Aorta (tissue), 5 donors: Measurements from ENCODE around the gene OR1N1. TPM values are rescaled to one million over a fixed set of nuclear protein-coding genes. Genes with fewer than 3 reads are reported as not detected.

ENCODE experiments used
- ATAC-seq: fragments of 200-7000 bp; cut with Tn5 transposase; one replicate; pipeline ENCODE4 v1.9.1; 2022; ENCODE audit warnings: moderate library complexity; ENCODE audit not compliant: low FRiP score
- DNase-seq, 2 donors: peaks; one replicate each; pipeline ENCODE4 v3.0.0-alpha.2; 2020
- H3K27ac ChIP-seq, 2 donors: one replicate each; pipeline ENCODE4 v1.5.1; 2013; ENCODE audit warnings: low read length in 2 of 2, mild to moderate bottlenecking in 2 of 2, moderate library complexity in 2 of 2, control low read depth in 1 of 2, inconsistent platforms in 1 of 2, low read depth in 1 of 2
- H3K27me3 ChIP-seq, 2 donors: one replicate each; pipeline ENCODE4 v1.6.1; 2013; ENCODE audit warnings: control low read depth in 1 of 2, low read length in 1 of 2, mild to moderate bottlenecking in 1 of 2, moderate library complexity in 1 of 2; ENCODE audit not compliant: insufficient read depth in 2 of 2, control insufficient read depth in 1 of 2
- H3K36me3 ChIP-seq, 2 donors: one replicate each; pipeline ENCODE4 v1.6.1; 2013; ENCODE audit warnings: control low read depth in 1 of 2, low read length in 1 of 2, mild to moderate bottlenecking in 1 of 2; ENCODE audit not compliant: insufficient read depth in 2 of 2, control insufficient read depth in 1 of 2
- H3K4me1 ChIP-seq, 2 donors: one replicate each; pipeline ENCODE4 v1.6.1; 2013; ENCODE audit warnings: low read length in 2 of 2, control low read depth in 1 of 2, mild to moderate bottlenecking in 1 of 2, moderate library complexity in 1 of 2; ENCODE audit not compliant: insufficient read depth in 2 of 2, control insufficient read depth in 1 of 2
- H3K4me3 ChIP-seq, 2 donors: one replicate each; pipeline ENCODE4 v1.5.1; 2013; ENCODE audit warnings: low read length in 2 of 2, control low read depth in 1 of 2, mild to moderate bottlenecking in 1 of 2
- H3K9me3 ChIP-seq: one replicate; pipeline ENCODE4 v1.6.1; 2013; ENCODE audit warnings: mild to moderate bottlenecking, low read length; ENCODE audit not compliant: control insufficient read depth
- WGBS, 2 donors: extraction: QIAGEN DNeasy Blood & Tissue Kit; methylation state at CpG; one replicate each; pipeline ENCODE4 v1.1.7; 2013; 5-methylcytosine and 5-hydroxymethylcytosine counted together
- intact Hi-C, 2 donors: fragments of 100-400 bp; cut with DNase I; formaldehyde crosslinking; loops; one replicate each; pipeline versions ENCODE4 v1.14.2 to v1.15.0; 2022
- long read RNA-seq, 2 donors: library from polyadenylated mRNA; unstranded; transcript quantifications; one replicate each; pipeline ENCODE4 v2.0.0, GENCODE V29; 2020 to 2021
- polyA plus RNA-seq, 2 donors: library from polyadenylated mRNA; stranded (reverse); fragments of 200-250 nt; gene quantifications; one replicate each; pipeline ENCODE4 v1.2.3, GENCODE V29; 2013
- total RNA-seq, 2 donors: library from RNA; stranded (reverse); fragmentation: NEBNext Ultra II Directional; extraction: Animal tissue kit (Norgen Biotek cat#: 25700); gene quantifications; one replicate each; pipeline ENCODE4 v1.2.1, GENCODE V29; 2021
- donor health status: healthy with polysubstance abuse.
- donor health status: Bipolar disorder and iron deficiency.
- donor health status: DM: no; HTN: no; CAD: no.
- donor health status: DM: no; HTN: no; CAD: no.
- donor health status: DM: yes; HTN: yes; CAD: no.

The OR1N1 gene
- total RNA-seq (not detected), polyA plus RNA-seq (not detected)
- long read RNA-seq, donor 1: 0 reads
- long read RNA-seq, donor 2: 0 reads

- Histone ChIP-seq H3K4me3 (no peak within 1 kb of the TSS), H3K27me3 (peaks cover 0 to 1% of the 10 kb centered on the region in 2 donors), H3K4me1 (no peaks in the 10 kb centered on the region), H3K27ac (no peak within 1 kb of the TSS), H3K36me3 (no peaks in the 10 kb centered on the region), H3K9me3 (peaks cover 3% of the 10 kb centered on the region)
- intact Hi-C loops: no loop called here
- ATAC-seq: no peak
- 89 to 91% methylated on average over 3 of the region's 3 CpGs for WGBS, 2 donors
- DNase-seq: no peak
These were observed at the start of gene OR1N1 for GRCh38 chr9:122527193-122527592. Gene OR1N1 (minus strand): TSS chr9:122527293. CDS start chr9:122527293, 0 bp downstream.

GRCh38 chr9:122572456-122572855 lies 45.4 kb upstream of the OR1N1 start:
- peaks cover 2% of the 10 kb centered on the region for H3K9me3 ChIP-seq
- intact Hi-C loops: no loop called here
- no peak overlapping the region for H3K4me3 ChIP-seq
- no peaks in the 10 kb centered on the region for H3K4me1 ChIP-seq
- no peaks in the 10 kb centered on the region for H3K36me3 ChIP-seq
- ATAC-seq (no peak), DNase-seq (no peak)
- H3K27me3 ChIP-seq: no peaks in the 10 kb centered on the region
- no peak overlapping the region for H3K27ac ChIP-seq
- 63 to 69% methylated on average over 2 of the region's 2 CpGs for WGBS, 2 donors

- Histone ChIP-seq H3K36me3 (no peaks in the 10 kb centered on the region), H3K27me3 (no peaks in the 10 kb centered on the region), H3K4me3 (no peak overlapping the region), H3K9me3 (no peaks in the 10 kb centered on the region), H3K27ac (no peak overlapping the region), H3K4me1 (no peaks in the 10 kb centered on the region)
- DNase-seq: no peak
- no peak for ATAC-seq
- WGBS, 2 donors: 85 to 86% methylated on average over 4 of the region's 4 CpGs
- intact Hi-C loops: no loop called here
These were observed 40.8 kb upstream of the OR1N1 start for GRCh38 chr9:122567901-122568300.

- WGBS, 2 donors: 33 to 39% methylated on average over 9 of the region's 9 CpGs
- Histone ChIP-seq H3K4me3 (no peak overlapping the region), H3K9me3 (peaks cover 2% of the 10 kb centered on the region), H3K4me1 (no peaks in the 10 kb centered on the region), H3K27ac (no peak overlapping the region), H3K36me3 (no peaks in the 10 kb centered on the region), H3K27me3 (no peaks in the 10 kb centered on the region)
- intact Hi-C loops: no loop called here
- DNase-seq (no peak), ATAC-seq (no peak)
These were observed 35.2 kb upstream of the OR1N1 start for GRCh38 chr9:122562134-122562760.

- Histone ChIP-seq H3K4me3 (no peak overlapping the region), H3K36me3 (no peaks in the 10 kb centered on the region), H3K9me3 (peaks cover 2% of the 10 kb centered on the region), H3K4me1 (no peaks in the 10 kb centered on the region), H3K27ac (no peak overlapping the region), H3K27me3 (no peaks in the 10 kb centered on the region)
- WGBS, 2 donors: 70 to 75% methylated on average over 4 of the region's 4 CpGs
- ATAC-seq: no peak
- intact Hi-C loops: no loop called here
- no peak for DNase-seq
These were observed 34.4 kb upstream of the OR1N1 start for GRCh38 chr9:122561446-122561845.

GRCh38 chr9:122552812-122553211 lies 25.7 kb upstream of the OR1N1 start, which contains the start of gene OR1N2:
Gene OR1N2 (plus strand): TSS chr9:122553112. CDS start chr9:122553212, 100 bp downstream.
- no peak for ATAC-seq
- DNase-seq: no peak
- WGBS, 2 donors: 68 to 74% methylated on average over 2 of the region's 2 CpGs
- Histone ChIP-seq H3K27me3 (peaks cover 0 to 2% of the 10 kb centered on the region in 2 donors), H3K4me3 (no peak within 1 kb of the TSS), H3K9me3 (peaks cover 2% of the 10 kb centered on the region), H3K4me1 (no peaks in the 10 kb centered on the region), H3K36me3 (no peaks in the 10 kb centered on the region), H3K27ac (no peak within 1 kb of the TSS)
- intact Hi-C loops: no loop called here

GRCh38 chr9:122551371-122551770 lies 24.3 kb upstream of the OR1N1 start:
- Histone ChIP-seq H3K9me3 (peaks cover 2% of the 10 kb centered on the region), H3K27ac (no peak overlapping the region), H3K36me3 (no peaks in the 10 kb centered on the region), H3K4me1 (no peaks in the 10 kb centered on the region), H3K27me3 (peaks cover 0 to 2% of the 10 kb centered on the region in 2 donors), H3K4me3 (no peak overlapping the region)
- DNase-seq: no peak
- 73 to 82% methylated on average over 5 of the region's 5 CpGs for WGBS, 2 donors
- intact Hi-C loops: no loop called here
- ATAC-seq: no peak

GRCh38 chr9:122546196-122546595 lies 19.1 kb upstream of the OR1N1 start:
- Histone ChIP-seq H3K27ac (no peak overlapping the region), H3K9me3 (peaks cover 2% of the 10 kb centered on the region), H3K4me1 (no peaks in the 10 kb centered on the region), H3K36me3 (no peaks in the 10 kb centered on the region), H3K27me3 (no peaks in the 10 kb centered on the region), H3K4me3 (no peak overlapping the region)
- DNase-seq: no peak
- no peak for ATAC-seq
- 50 to 51% methylated on average over 8 of the region's 8 CpGs for WGBS, 2 donors
- intact Hi-C loops: no loop called here

GRCh38 chr9:122538757-122539156 lies 11.7 kb upstream of the OR1N1 start:
- H3K4me1 ChIP-seq: no peaks in the 10 kb centered on the region
- no peaks in the 10 kb centered on the region for H3K27me3 ChIP-seq
- H3K27ac ChIP-seq: no peak overlapping the region
- H3K36me3 ChIP-seq: no peaks in the 10 kb centered on the region
- intact Hi-C loops: no loop called here
- DNase-seq (no peak), ATAC-seq (no peak)
- H3K4me3 ChIP-seq: no peak overlapping the region
- WGBS, 2 donors: 56 to 63% methylated on average over 2 of the region's 2 CpGs
- H3K9me3 ChIP-seq: no peaks in the 10 kb centered on the region
